Epithelial cell of alveolus of lung (primary cell): ENCODE measurements around the gene MOB1A. TPM values are rescaled to one million over a fixed set of nuclear protein-coding genes. Genes with fewer than 3 reads are reported as not detected.

Experiments used
- total RNA-seq: library from RNA; depleted of rRNA; stranded (reverse); fragments of >200 nt; gene quantifications from 2 replicates; pipeline ENCODE4 v1.2.1, GENCODE V29; 2015

The MOB1A gene
- 84.2 and 90.9 TPM in 2 replicates for total RNA-seq

DNA sequence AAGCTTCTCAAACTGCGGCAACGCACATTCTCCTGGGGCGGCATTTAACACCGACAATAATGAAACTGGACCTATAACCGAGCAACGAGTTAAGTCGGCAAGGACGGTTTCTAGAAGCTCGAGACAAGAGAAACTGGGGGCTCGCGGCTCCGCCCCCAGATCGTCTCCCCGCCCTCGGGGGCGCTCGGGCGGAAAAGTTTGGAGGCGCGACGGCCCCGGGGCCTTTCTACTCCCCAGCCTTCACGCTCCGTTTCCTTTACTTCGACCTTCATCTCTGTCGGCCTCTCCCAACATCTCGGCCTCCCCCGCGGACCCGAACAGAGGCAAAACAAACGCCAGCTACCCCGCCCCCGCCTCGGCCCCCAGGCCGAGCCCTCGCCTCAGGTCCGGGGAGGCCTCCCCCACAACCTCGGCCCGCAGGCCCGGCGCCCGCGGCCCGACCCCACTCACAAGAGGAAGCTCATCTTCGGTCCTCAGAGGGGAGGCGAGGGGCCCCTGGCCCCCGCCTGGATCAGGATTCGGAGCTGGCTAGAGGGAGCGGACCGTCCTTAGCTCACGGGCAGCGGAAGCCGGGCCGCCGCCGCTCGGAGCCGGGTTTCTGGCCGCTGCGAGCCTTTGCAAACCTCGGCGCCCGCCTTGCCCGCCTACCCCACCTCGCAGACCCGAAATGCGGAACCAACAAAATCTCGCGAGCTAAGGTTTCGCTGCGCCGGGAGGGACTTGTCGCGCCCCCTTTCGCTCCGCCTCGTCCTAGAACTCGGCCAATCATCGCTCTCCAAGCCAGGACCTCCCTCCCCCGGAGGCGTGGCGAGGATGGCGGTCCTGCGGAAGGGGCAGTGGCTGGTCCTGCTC, at the start of gene MOB1A:
MOB1A (minus strand) TSS at position 669 of the 852 bp plus-strand sequence; CDS start at position 464, 205 bp downstream.

DNA sequence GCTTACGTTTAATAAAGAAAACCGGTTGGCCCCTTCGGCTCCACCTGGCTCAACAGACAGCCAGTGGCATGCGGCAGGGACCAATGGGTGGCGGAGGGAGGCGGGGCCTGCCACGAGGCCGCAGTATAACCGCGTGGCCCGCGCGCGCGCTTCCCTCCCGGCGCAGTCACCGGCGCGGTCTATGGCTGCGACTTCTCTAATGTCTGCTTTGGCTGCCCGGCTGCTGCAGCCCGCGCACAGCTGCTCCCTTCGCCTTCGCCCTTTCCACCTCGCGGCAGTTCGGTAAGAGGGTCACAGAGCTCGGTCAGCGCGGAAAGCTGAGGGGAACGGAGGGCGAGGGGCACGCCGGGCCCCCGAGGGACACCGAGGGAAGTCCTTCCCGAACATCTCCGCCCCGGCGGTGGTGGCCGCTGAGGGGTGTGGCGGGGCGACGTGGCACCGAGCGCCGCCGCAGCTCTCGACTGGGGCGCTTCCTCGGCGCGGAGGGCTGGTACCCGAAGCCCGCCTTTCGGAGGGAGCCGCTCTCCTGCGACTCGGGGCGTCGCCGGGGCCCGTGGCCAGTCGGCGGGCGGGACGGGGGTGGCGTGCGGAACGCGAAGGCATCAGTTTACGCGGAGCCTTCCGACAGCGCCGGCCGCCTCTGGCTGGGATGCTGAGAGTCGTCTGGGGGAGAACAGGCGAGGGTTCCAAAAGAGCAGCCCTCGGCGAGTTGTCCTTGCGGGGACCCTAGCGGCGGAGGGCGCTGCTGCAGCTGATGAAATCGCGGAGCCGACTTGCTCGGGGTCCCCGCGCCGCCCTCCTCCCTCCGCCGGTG, 20.0 kb upstream of the MOB1A start, which contains the start of gene MTHFD2:
MTHFD2 (plus strand) TSS at position 155 of the 814 bp plus-strand sequence; CDS start at position 182, 27 bp downstream.

DNA sequence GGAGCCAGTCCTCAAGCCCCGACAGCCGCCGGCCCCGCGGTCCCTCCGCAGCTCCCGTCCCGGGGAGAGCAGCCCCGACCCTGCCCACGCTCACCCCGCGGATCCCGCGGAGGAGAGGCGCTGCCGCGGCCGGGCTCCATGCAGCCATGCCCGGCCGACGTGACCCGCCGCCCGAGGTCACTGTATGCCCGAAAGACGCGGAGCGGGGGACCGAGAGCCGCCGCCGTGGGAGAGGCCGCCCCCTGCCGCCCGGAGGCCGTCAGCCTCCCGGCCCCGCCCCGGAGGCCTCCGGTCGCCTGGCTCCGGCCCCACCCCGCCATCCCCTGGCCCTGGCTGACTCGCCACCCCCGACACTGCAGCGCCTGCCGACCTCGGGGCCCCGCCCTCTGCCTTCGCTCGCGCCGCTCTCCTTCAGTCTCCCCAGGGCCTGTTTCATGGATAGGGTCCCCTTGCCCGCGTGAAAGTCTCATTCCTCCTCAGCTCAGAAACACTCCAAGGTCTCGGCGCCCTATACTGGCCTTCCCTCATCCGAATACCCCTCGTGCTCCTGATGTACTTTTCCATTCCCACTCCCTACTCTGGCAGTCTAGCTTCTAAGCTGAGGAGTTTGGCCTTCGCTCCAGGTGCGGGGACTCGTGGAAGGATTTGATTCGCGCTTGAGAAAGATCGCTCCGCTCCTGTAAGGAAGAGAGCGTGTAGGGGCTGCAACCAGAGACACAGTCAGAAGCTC, 30.8 kb downstream of the MOB1A start, which contains the start of gene BOLA3:
BOLA3 (minus strand) TSS at position 186 of the 730 bp plus-strand sequence; CDS start at position 148, 38 bp downstream.

Other genes starting within 250 kb of the MOB1A start
- gene TET3, start 194.0 kb downstream of the MOB1A start, total RNA-seq: 3.6 and 4.8 TPM in 2 replicates
- gene BOLA3, start 31.0 kb downstream of the MOB1A start, total RNA-seq: 30.9 and 89.6 TPM in 2 replicates
- 45.3 and 186 TPM in 2 replicates for gene MTHFD2, start 19.7 kb upstream of the MOB1A start, total RNA-seq
- under 0.01 and 0.48 TPM in 2 replicates for gene SLC4A5, start 164.5 kb upstream of the MOB1A start, total RNA-seq
- gene DCTN1, start 201.4 kb upstream of the MOB1A start, total RNA-seq: 78.5 and 104 TPM in 2 replicates
- gene C2orf81, start 242.7 kb upstream of the MOB1A start, total RNA-seq: 0.72 and 2.1 TPM in 2 replicates
- gene WDR54, start 242.9 kb upstream of the MOB1A start, total RNA-seq: 64.2 and 88.8 TPM in 2 replicates